ENCODE results near the gene ANKRD6. TPM values are rescaled to one million over a fixed set of nuclear protein-coding genes. Genes with fewer than 3 reads are reported as not detected.
A peak's percentile ranks its signal among the peaks of the same experiment; 100 is the strongest.

The ANKRD6 gene
- polyA plus RNA-seq, 1 of the 3 experiments (the other 2 are of a cell fraction), result 2.6 TPM

DNA sequence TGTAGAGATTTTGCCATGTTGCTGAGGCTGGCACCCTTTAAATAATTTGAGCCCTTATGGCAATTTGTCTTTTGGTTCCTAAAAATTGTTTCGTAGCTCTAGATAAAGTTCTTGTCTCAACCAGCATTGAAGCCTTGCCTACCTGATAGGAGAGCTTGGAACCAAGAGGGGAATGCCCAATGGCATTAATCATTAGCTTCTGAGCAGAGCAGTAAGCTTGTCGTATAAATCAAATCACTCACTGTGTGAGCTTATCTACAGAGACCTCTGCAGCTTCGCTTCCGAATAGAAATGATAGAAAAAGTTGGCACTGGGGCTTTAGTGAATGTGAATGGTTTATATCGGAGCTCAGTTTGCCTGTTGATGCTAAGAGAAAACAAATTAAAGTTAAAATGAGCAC, 10.7 kb downstream of the ANKRD6 start:
- Histone ChIP-seq H3K4me3 (ENCODE audit: low read depth in 2 of 2, low read length in 1 of 2) (no peak overlapping the region), H3K4me1 (ENCODE audit: control insufficient read depth in 1 of 2, insufficient read depth in 2 of 2, low read depth in 1 of 2, low read length in 1 of 2) (no peaks in the 10 kb centered on the region), H3K36me3 (replicated peaks in 1 of 2; ENCODE audit: control insufficient read depth in 1 of 2, insufficient read depth in 2 of 2, low read length in 1 of 2) (no peaks in the 10 kb centered on the region), H3K27ac (ENCODE audit: low read depth in 2 of 2, low read length in 1 of 2) (no peak overlapping the region), H3F3A (replicated peaks; ENCODE audit: insufficient read depth) (no peaks in the 10 kb centered on the region), H3K9ac (no peak overlapping the region), H3K79me2 (ENCODE audit: insufficient read depth) (no peaks in the 10 kb centered on the region), H3K9me2 (no peaks in the 10 kb centered on the region), H3K4me2 (no peak overlapping the region), H3K27me3 (ENCODE audit: insufficient read depth) (no peaks in the 10 kb centered on the region), H3K9me3 (no peaks in the 10 kb centered on the region), H2AFZ (ENCODE audit: low read depth) (no peak overlapping the region), H4K20me1 (ENCODE audit: insufficient read depth) (no peaks in the 10 kb centered on the region)
- DNase-seq, result peak; percentile 24
- 65% methylated on average over 5 of the region's 5 CpGs for WGBS (ENCODE audit: low lambda C conversion rate)
- ChIA-PET POLR2A (no interaction called here), CTCF (interaction anchor here (0.8 to 2.7 kb wide), 3 partner anchors 11 to 80 kb away, joined by 3 to 11 read pairs (median 3); partner anchors contain the start of gene ANKRD6)
- no peak for TF ChIP-seq RCOR1 (IDR thresholded peaks at IDR 0.05; ENCODE audit: low read length)
- TF ChIP-seq EP300 (IDR thresholded peaks at IDR 0.05; ENCODE audit: borderline replicate concordance in 1 of 2, low read depth in 1 of 2, low read length in 1 of 2), result peak in 1 of 2 experiments; percentile 21; a peak in 1 of 4 replicates
- TF ChIP-seq ELF1 (IDR thresholded peaks at IDR 0.05), result no peak

DNA sequence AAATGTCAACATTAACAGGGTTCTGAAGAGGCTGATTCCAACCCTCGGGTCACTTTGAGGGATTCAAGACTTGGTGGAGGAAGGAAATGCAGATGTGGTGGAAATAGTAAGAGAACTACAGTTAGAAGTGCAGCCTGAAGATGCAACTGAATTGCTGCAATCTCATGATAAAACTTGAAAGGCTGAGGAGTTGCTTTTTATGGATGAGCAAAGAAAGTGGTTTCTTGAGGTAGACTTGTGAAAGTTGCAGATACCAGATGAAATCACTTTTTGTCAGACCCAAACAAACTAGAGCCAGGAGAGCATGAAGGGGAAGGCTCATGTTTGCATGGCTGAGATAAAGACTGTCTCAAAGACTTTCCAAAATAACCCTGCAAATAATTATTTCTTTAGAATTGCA, 16.2 kb downstream of the ANKRD6 start:
- TF ChIP-seq, protein P1, sequence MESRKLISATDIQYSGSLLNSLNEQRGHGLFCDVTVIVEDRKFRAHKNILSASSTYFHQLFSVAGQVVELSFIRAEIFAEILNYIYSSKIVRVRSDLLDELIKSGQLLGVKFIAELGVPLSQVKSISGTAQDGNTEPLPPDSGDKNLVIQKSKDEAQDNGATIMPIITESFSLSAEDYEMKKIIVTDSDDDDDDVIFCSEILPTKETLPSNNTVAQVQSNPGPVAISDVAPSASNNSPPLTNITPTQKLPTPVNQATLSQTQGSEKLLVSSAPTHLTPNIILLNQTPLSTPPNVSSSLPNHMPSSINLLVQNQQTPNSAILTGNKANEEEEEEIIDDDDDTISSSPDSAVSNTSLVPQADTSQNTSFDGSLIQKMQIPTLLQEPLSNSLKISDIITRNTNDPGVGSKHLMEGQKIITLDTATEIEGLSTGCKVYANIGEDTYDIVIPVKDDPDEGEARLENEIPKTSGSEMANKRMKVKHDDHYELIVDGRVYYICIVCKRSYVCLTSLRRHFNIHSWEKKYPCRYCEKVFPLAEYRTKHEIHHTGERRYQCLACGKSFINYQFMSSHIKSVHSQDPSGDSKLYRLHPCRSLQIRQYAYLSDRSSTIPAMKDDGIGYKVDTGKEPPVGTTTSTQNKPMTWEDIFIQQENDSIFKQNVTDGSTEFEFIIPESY (IDR thresholded peaks at IDR 0.05; ENCODE audit: borderline replicate concordance, low read depth), result no peak
- TF ChIP-seq TCF12 (IDR thresholded peaks at IDR 0.05) (no peak), NRF1 (IDR thresholded peaks at IDR 0.05; ENCODE audit: low read depth, low read length) (no peak), GABPA (IDR thresholded peaks at IDR 0.05; ENCODE audit: low read depth) (no peak), RXRA (IDR thresholded peaks at IDR 0.05; ENCODE audit: borderline replicate concordance, low read depth) (no peak)
- TF ChIP-seq, protein P2, sequence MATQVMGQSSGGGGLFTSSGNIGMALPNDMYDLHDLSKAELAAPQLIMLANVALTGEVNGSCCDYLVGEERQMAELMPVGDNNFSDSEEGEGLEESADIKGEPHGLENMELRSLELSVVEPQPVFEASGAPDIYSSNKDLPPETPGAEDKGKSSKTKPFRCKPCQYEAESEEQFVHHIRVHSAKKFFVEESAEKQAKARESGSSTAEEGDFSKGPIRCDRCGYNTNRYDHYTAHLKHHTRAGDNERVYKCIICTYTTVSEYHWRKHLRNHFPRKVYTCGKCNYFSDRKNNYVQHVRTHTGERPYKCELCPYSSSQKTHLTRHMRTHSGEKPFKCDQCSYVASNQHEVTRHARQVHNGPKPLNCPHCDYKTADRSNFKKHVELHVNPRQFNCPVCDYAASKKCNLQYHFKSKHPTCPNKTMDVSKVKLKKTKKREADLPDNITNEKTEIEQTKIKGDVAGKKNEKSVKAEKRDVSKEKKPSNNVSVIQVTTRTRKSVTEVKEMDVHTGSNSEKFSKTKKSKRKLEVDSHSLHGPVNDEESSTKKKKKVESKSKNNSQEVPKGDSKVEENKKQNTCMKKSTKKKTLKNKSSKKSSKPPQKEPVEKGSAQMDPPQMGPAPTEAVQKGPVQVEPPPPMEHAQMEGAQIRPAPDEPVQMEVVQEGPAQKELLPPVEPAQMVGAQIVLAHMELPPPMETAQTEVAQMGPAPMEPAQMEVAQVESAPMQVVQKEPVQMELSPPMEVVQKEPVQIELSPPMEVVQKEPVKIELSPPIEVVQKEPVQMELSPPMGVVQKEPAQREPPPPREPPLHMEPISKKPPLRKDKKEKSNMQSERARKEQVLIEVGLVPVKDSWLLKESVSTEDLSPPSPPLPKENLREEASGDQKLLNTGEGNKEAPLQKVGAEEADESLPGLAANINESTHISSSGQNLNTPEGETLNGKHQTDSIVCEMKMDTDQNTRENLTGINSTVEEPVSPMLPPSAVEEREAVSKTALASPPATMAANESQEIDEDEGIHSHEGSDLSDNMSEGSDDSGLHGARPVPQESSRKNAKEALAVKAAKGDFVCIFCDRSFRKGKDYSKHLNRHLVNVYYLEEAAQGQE (IDR thresholded peaks at IDR 0.05; ENCODE audit: low read depth, low read length), result no peak
- Histone ChIP-seq H3K79me2 (ENCODE audit: insufficient read depth) (no peaks in the 10 kb centered on the region), H3K27me3 (ENCODE audit: insufficient read depth) (no peaks in the 10 kb centered on the region), H2AFZ (ENCODE audit: low read depth) (no peak overlapping the region), H3K4me3 (ENCODE audit: low read depth in 2 of 2, low read length in 1 of 2) (no peak overlapping the region), H3K36me3 (replicated peaks in 1 of 2; ENCODE audit: control insufficient read depth in 1 of 2, insufficient read depth in 2 of 2, low read length in 1 of 2) (no peaks in the 10 kb centered on the region), H3K4me1 (ENCODE audit: control insufficient read depth in 1 of 2, insufficient read depth in 2 of 2, low read depth in 1 of 2, low read length in 1 of 2) (0 out of 4 replicates have a peak, but pooled peaks cover 0 to 3% of the 10 kb centered on the region in 2 experiments), H3K9ac (no peak overlapping the region), H3K4me2 (no peak overlapping the region), H3K27ac (ENCODE audit: low read depth in 2 of 2, low read length in 1 of 2) (no peak overlapping the region), H3K9me2 (no peaks in the 10 kb centered on the region), H3F3A (replicated peaks; ENCODE audit: insufficient read depth) (no peaks in the 10 kb centered on the region), H4K20me1 (ENCODE audit: insufficient read depth) (no peaks in the 10 kb centered on the region), H3K9me3 (no peaks in the 10 kb centered on the region)
- ChIA-PET POLR2A (no interaction called here), CTCF (no interaction called here)
- WGBS (ENCODE audit: low lambda C conversion rate), result 32% methylated on average over 1 of the region's 1 CpG
- DNase-seq, result no peak
